GM12878 (cell line): ENCODE measurements around the gene PRRX2. TPM values are rescaled to one million over a fixed set of nuclear protein-coding genes. Genes with fewer than 3 reads are reported as not detected.

Experiments used
- ATAC-seq: fragments of 200-7000 bp; cut with Tn5 transposase; 3 replicates; pipeline ENCODE4 v1.9.1; 2020; ENCODE audit warnings: mild to moderate bottlenecking, moderate library complexity
- BruUV-seq: library from RNA; stranded (reverse); fragments of 400-500 nt; replicated peaks from 2 replicates; lab custom pipeline; 2021; lab: Mats Ljungman, UMichigan
- CTCF ChIA-PET: fragments of 300-600 bp; sonication (Branson Sonifier 250); formaldehyde crosslinking; extraction: SDS; loops from one replicate; lab custom pipeline; 2021; ENCODE audit warnings: inconsistent platforms; lab: Yijun Ruan, JAX
- POLR2A ChIA-PET: fragments of 350-600 bp; formaldehyde crosslinking; extraction: SDS; loops from one replicate; lab custom pipeline; 2021; ENCODE audit warnings: inconsistent platforms; lab: Charles Lee
- RAD21 ChIA-PET: fragments of 300-600 bp; sonication (Branson Sonifier 250); formaldehyde crosslinking; loops from one replicate; lab custom pipeline; 2023; ENCODE audit warnings: antibody characterized with exemption; ENCODE audit not compliant: unreplicated experiment; lab: Charles Lee
- SMC1A ChIA-PET: fragments of 300-600 bp; sonication (Branson Sonifier 250); formaldehyde crosslinking; loops from one replicate; lab custom pipeline; 2023; ENCODE audit not compliant: unreplicated experiment, uncharacterized antibody; lab: Charles Lee
- DNase-seq: peaks from one replicate; pipeline ENCODE4 v3.0.0-alpha.2; 2011; ENCODE audit warnings: low read depth, low spot score
- FAIRE-seq: peaks from 3 replicates; lab custom pipeline; 2011; peaks lifted over from hg19 to GRCh38; lab: Jason Lieb, UNC
- H2AFZ ChIP-seq: 2 replicates; pipeline ENCODE4 v1.6.0; 2011; ENCODE audit warnings: low read depth, low read length, control low read depth; ENCODE audit not compliant: control insufficient read depth
- H3K27ac ChIP-seq: 2 replicates; pipeline ENCODE4 v1.5.1; 2011; ENCODE audit warnings: control low read depth; ENCODE audit not compliant: control insufficient read depth, insufficient read depth
- H3K27me3 ChIP-seq, 2 experiments: replicated peaks in 1 of 2; 2 replicates each; pipeline versions ENCODE4 v1.6.0 to v1.6.1; 2011; ENCODE audit warnings: low read length in 1 of 2; ENCODE audit not compliant: control insufficient read depth in 2 of 2, insufficient read depth in 2 of 2
- H3K36me3 ChIP-seq, 2 experiments: 2 replicates each; pipeline ENCODE4 v1.5.1; 2011; ENCODE audit warnings: low read length in 1 of 2; ENCODE audit not compliant: control insufficient read depth in 2 of 2, insufficient read depth in 2 of 2
- H3K4me1 ChIP-seq: 2 replicates; pipeline ENCODE4 v1.6.1; 2011; ENCODE audit warnings: mild to moderate bottlenecking, low read length, moderate library complexity, mixed read lengths; ENCODE audit not compliant: control insufficient read depth, insufficient read depth
- H3K4me2 ChIP-seq: 2 replicates; pipeline ENCODE4 v1.6.0; 2011; ENCODE audit warnings: control low read depth; ENCODE audit not compliant: control insufficient read depth, insufficient read depth
- H3K4me3 ChIP-seq: fragments of 200-600 bp; sonication (generic); 2 replicates; pipeline ENCODE4 v1.5.1; 2016
- H3K79me2 ChIP-seq: 2 replicates; pipeline ENCODE4 v1.6.0; 2011; ENCODE audit warnings: low read length; ENCODE audit not compliant: control insufficient read depth, insufficient read depth
- H3K9ac ChIP-seq: 2 replicates; pipeline ENCODE4 v1.8.0; 2011; ENCODE audit warnings: low read length, control low read depth, mixed read lengths; ENCODE audit not compliant: control insufficient read depth, insufficient read depth
- H3K9me3 ChIP-seq: replicated peaks from 3 replicates; pipeline ENCODE4 v1.5.1; 2011; ENCODE audit warnings: mild to moderate bottlenecking, low read length; ENCODE audit not compliant: control insufficient read depth, insufficient read depth
- H4K20me1 ChIP-seq: 2 replicates; pipeline ENCODE4 v1.6.0; 2011; ENCODE audit not compliant: control insufficient read depth, insufficient read depth
- CBFB ChIP-seq: IDR thresholded peaks from 2 replicates; pipeline ENCODE4 v1.6.1; 2016; ENCODE audit warnings: antibody characterized with exemption, low read depth
- GABPA ChIP-seq: IDR thresholded peaks from 2 replicates; pipeline ENCODE4 v1.6.1; 2014; ENCODE audit warnings: antibody characterized with exemption, low read depth, mild to moderate bottlenecking, inconsistent platforms
- HCFC1 ChIP-seq: fragments of 150-350 bp; IDR thresholded peaks from 2 replicates; pipeline ENCODE4 v1.6.1; 2014; ENCODE audit warnings: low read length
- SPI1 ChIP-seq: IDR thresholded peaks from 2 replicates; pipeline ENCODE4 v1.6.1; 2011; ENCODE audit warnings: low read depth, mild to moderate bottlenecking, low read length, moderate library complexity, borderline replicate concordance; ENCODE audit not compliant: insufficient read depth
- SREBF1 ChIP-seq: IDR thresholded peaks from 2 replicates; pipeline ENCODE4 v1.6.1; 2012; ENCODE audit warnings: mild to moderate bottlenecking, low read length
- TBL1XR1 ChIP-seq: IDR thresholded peaks from 2 replicates; pipeline ENCODE4 v1.6.1; 2012; ENCODE audit warnings: low read depth, low read length, improper control_type of control experiment
- ZNF217 ChIP-seq: fragments of 450-650 bp; IDR thresholded peaks from 2 replicates; pipeline ENCODE4 v1.6.1; 2017; ENCODE audit warnings: antibody characterized with exemption, mild to moderate bottlenecking
- WGBS: methylation state at CpG from one replicate; pipeline ENCODE4 v1.1.6; 2016; ENCODE audit warnings: low lambda C conversion rate; ENCODE audit not compliant: insufficient replicate concordance, insufficient coverage; ENCODE audit errors: missing lambda C conversion rate; 5-methylcytosine and 5-hydroxymethylcytosine counted together
- in situ Hi-C: fragments of 300-500 bp; cut with MboI; formaldehyde crosslinking; loops from 9 replicates; pipeline ENCODE4 v1.14.3; 2018; ENCODE audit warnings: mixed read lengths
- intact Hi-C: fragments of 100-400 bp; cut with micrococcal nuclease; formaldehyde crosslinking; loops from one replicate; pipeline ENCODE4 v1.14.2; 2022; ENCODE audit not compliant: unreplicated experiment
- polyA plus RNA-seq, 11 experiments: library from polyadenylated mRNA; depleted of rRNA in 4 of 11; unstranded in 6 of 11; stranded (reverse) in 5 of 11; fragments of >200 nt; fragmentation: Nextera tagmentation in 4 of 11; fragmentation: Illumina TruSeq in 1 of 11; extraction: Ambion mirVana in 4 of 11; extraction: Trizol in 1 of 11; gene quantifications; 1 replicate in 1 of 11; 2 replicates in 10 of 11; pipeline versions ENCODE4 v1.2.1 to v1.2.3, GENCODE V29; 2011 to 2016; ENCODE audit warnings: inconsistent platforms in 2 of 11, missing spikeins in 2 of 11, low read depth in 1 of 11
- total RNA-seq, 4 experiments: library from RNA; depleted of rRNA in 3 of 4; stranded (reverse); fragments of >200 nt in 3 of 4; fragmentation: Illumina TruSeq in 1 of 4; extraction: Trizol in 1 of 4; gene quantifications; 2 replicates each; pipeline versions ENCODE4 v1.2.1 to v1.2.3, GENCODE V29; 2013 to 2021
- TF ChIP-seq, protein P1 (sequence below): fragments of 450-650 bp; IDR thresholded peaks from 2 replicates; pipeline ENCODE4 v1.6.1; 2017; ENCODE audit warnings: mild to moderate bottlenecking, low read depth, inconsistent platforms; ENCODE audit not compliant: poor library complexity, severe bottlenecking
- TF ChIP-seq, protein P2 (sequence below): fragments of 450-650 bp; IDR thresholded peaks from 2 replicates; pipeline ENCODE4 v1.6.1; 2017; ENCODE audit warnings: borderline replicate concordance

PRRX2 gene
- total and polyA plus RNA-seq, 10 of the 15 experiments (the other 5 are each of a cell fraction or from before 2014, with no cell fraction given): not detected

DNA sequence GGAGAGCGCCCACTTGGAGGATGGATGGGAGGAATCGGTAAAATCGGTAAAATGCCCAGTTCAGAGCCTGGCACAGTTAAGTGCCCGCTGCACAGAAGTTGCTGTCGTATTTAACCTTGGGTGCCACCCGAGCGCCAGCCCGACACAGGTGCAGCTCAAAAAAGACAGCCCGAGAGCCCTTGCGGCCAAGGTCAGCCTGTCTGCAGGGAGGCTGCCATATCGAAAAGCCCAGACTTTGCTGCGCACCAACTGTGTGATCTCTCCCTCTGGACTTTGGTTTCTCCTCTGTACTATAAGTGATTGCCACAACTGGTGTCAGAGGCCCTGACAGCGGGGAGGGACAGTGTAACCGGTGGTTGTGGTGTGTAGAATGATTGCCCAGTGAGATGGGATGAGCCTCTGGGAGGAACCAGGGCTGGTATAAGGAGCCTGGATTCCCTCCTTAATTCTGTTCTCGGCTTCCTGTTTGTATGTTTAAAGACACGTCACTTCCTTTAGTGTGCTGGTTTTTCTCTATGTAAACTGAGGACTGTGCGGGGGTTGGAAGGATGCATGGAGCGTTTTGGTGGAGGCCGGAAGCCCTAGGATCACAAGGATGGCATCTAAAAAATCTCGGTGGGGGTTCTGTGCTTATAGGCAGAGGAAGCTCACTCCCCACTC lies 38.7 kb upstream of the PRRX2 start (continued):
- TF ChIP-seq HCFC1: no peak
- TF ChIP-seq GABPA: peak; percentile 72
- TF ChIP-seq SREBF1: no peak
- TF ChIP-seq, protein P1, sequence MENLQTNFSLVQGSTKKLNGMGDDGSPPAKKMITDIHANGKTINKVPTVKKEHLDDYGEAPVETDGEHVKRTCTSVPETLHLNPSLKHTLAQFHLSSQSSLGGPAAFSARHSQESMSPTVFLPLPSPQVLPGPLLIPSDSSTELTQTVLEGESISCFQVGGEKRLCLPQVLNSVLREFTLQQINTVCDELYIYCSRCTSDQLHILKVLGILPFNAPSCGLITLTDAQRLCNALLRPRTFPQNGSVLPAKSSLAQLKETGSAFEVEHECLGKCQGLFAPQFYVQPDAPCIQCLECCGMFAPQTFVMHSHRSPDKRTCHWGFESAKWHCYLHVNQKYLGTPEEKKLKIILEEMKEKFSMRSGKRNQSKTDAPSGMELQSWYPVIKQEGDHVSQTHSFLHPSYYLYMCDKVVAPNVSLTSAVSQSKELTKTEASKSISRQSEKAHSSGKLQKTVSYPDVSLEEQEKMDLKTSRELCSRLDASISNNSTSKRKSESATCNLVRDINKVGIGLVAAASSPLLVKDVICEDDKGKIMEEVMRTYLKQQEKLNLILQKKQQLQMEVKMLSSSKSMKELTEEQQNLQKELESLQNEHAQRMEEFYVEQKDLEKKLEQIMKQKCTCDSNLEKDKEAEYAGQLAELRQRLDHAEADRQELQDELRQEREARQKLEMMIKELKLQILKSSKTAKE: peak; percentile 12
- TF ChIP-seq CBFB: no peak
- 0 out of 2 replicates have a peak, but pooled peaks have one; percentile 16 for TF ChIP-seq TBL1XR1
- no peak for TF ChIP-seq ZNF217

DNA sequence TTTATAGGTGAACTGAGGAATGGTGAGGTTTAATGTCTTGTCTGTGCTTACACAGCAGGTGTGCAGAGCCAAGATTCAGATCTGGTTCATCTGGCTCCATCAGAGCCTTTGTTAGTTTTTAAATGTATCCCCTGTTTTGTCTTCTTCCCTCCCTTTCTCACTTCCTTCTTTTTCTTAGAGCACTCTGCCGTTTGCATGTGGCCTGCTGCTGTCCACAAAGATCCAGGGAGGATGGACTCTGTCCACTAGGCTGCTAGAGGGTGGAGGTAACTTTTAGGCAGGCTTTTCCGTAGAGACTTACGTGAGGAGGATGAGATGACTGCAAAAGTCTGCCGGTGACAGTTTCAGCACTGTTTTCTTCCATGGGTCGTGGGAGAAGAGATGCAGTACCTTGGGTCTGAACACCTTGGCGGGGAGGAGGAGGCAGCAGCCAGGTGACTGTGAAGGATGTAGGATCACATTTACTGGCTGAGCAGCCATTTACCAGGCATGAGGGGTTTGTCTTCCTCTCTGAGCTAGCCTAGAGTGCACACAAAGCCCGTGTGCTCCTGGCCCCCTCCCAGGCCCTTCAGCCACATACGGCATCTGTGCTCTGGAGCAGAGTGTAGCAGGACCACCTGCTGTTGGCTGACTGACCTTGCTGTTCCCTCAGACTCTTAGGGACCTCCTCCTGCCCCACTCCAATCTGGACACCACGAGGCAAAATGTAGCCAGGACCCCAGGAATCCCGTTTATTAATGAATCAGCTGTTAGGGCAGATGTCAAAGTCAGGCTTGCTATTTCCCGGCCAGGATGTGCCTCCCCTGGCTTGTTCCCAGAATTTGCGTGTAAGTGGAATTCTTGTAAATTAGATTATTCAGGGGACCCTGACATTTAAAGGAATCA lies 37.6 kb upstream of the PRRX2 start:
- no peak for DNase-seq
- no TSS peak for BruUV-seq
- Histone ChIP-seq H3K4me3 (peak overlapping the region; percentile 93), H3K9me3 (no peaks in the 10 kb centered on the region), H3K36me3 (peaks cover 3% of the 10 kb centered on the region in 2 experiments; a peak in 3 of 4 replicates), H3K9ac (peak overlapping the region; percentile 95), H3K4me1 (peaks cover 18% of the 10 kb centered on the region), H3K79me2 (peaks cover 55% of the 10 kb centered on the region), H3K4me2 (peak overlapping the region; percentile 74), H3K27me3 (no peaks in the 10 kb centered on the region), H4K20me1 (no peaks in the 10 kb centered on the region), H2AFZ (no peak overlapping the region), H3K27ac (peak overlapping the region; percentile 90; the same call in 1 of the 2 replicates)
- in situ Hi-C loops (no loop called here), intact Hi-C loops (no loop called here)
- ChIA-PET CTCF (interaction anchor here (0.6 to 5.2 kb wide), 7 partner anchors 8 to 496 kb away, joined by 3 to 94 read pairs (median 3); no protein-coding TSS in a partner anchor), RAD21 (interaction anchor here (0.8 to 6.4 kb wide), 4 partner anchors 16 to 502 kb away, joined by 3 to 130 read pairs (median 3); no protein-coding TSS in a partner anchor), SMC1A (interaction anchor here (1.4 to 6.8 kb wide), 4 partner anchors 169 to 496 kb away, joined by 3 to 83 read pairs (median 4); no protein-coding TSS in a partner anchor), POLR2A (interaction anchor here (0.6 to 1.5 kb wide), 2 partner anchors 11 to 20 kb away, joined by 3 read pairs; no protein-coding TSS in a partner anchor)
- no peak for ATAC-seq
- TF ChIP-seq, protein P2, sequence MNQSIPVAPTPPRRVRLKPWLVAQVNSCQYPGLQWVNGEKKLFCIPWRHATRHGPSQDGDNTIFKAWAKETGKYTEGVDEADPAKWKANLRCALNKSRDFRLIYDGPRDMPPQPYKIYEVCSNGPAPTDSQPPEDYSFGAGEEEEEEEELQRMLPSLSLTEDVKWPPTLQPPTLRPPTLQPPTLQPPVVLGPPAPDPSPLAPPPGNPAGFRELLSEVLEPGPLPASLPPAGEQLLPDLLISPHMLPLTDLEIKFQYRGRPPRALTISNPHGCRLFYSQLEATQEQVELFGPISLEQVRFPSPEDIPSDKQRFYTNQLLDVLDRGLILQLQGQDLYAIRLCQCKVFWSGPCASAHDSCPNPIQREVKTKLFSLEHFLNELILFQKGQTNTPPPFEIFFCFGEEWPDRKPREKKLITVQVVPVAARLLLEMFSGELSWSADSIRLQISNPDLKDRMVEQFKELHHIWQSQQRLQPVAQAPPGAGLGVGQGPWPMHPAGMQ: no peak
- TF ChIP-seq SPI1: peak; percentile 77; the same call in 1 of the 2 replicates
- WGBS: 71% methylated on average over 12 of the region's 12 CpGs
- no peak for FAIRE-seq
